ENCODE data around the gene KAT2A.
"Not testable (repeated sequence)": the region's sequence is repeated elsewhere in the genome, so short reads cannot be mapped to it uniquely, and the experiment has no call there.

KAT2A gene

DNA sequence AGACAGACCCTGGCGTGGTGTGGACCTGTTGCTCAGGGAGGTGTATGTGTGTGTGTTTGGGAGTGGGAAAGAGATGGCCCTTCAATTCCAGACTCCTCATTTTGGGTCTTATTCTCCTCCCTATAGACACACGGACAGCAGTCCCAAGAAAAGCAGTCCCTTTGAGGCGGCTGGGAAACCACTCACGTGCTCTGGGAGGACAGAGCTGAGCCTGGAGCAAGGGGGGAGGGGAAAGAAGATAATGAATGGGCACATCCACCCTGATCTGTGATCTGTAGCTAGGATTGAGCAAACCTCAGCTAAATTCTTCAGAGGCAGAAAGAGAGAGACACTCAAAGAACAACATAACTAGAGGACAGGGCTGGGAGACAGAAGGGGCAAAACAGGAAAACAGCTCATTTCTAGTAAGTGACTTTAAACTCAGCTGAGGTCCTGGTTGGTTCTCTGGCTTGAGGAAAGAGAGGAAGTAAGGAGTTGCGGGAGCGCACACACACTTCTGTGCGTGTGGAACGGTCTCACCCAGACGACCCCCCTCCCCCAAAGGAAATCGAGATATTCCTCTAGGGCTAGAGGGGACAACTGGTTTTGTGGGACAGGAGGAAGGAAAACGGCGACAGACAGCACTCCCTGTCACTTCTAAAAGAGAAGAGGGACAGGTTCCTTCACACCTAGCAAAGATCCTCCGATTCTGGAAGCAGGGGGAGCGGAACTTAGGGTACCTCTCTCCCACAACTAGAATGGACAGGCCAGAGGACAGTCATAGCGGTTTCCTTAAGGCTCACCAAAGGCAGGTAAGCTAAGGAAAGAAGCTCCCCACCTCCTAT is 33.0 kb upstream of the KAT2A start:
- no peak overlapping the region for H2BK120ac ChIP-seq (ENCODE audit: low read depth, low read length)
- H3K4me1 ChIP-seq (ENCODE audit: control insufficient read depth, low read depth, low read length) = peaks cover 2% of the 10 kb centered on the region
- peak overlapping the region; percentile 48 for H3K4ac ChIP-seq (ENCODE audit: low read depth, low read length)
- H3K18ac ChIP-seq (ENCODE audit: low read length) = peak overlapping the region; percentile 64
- no peak overlapping the region for H2BK15ac ChIP-seq (replicated peaks; ENCODE audit: low read depth)
- H2BK5ac ChIP-seq (ENCODE audit: low read length) = no peak overlapping the region
- no peak overlapping the region for H4K5ac ChIP-seq (ENCODE audit: low read length)
- DNase-seq = peak; percentile 51
- H3K79me1 ChIP-seq (ENCODE audit: low read length) = peaks cover 20% of the 10 kb centered on the region
- H3K9ac ChIP-seq (ENCODE audit: low read length) = peak overlapping the region; percentile 91
- no peak overlapping the region for H2AK5ac ChIP-seq (ENCODE audit: low read length)
- H4K8ac ChIP-seq (ENCODE audit: low read depth, low read length) = no peak overlapping the region
- H3K79me2 ChIP-seq (ENCODE audit: control insufficient read depth, insufficient read depth, low read length) = peaks cover 27% of the 10 kb centered on the region
- peak overlapping the region; percentile 91 for H3K4me3 ChIP-seq (ENCODE audit: low read length)
- no peaks in the 10 kb centered on the region for H3K27me3 ChIP-seq (ENCODE audit: insufficient read depth, low read length, poor library complexity)
- H3K36me3 ChIP-seq (ENCODE audit: control insufficient read depth, insufficient read depth, low read length) = no peaks in the 10 kb centered on the region
- peak overlapping the region; percentile 25 for H3K23ac ChIP-seq (ENCODE audit: low read length)
- no CpG with 5 or more reads among the region's 15 CpGs for WGBS (ENCODE audit: extremely low coverage, insufficient coverage, low lambda C conversion rate)
- H3K56ac ChIP-seq (ENCODE audit: low read length) = peak overlapping the region; percentile 91
- no peak overlapping the region for H3K27ac ChIP-seq (ENCODE audit: low read depth, low read length)
- peak overlapping the region; percentile 82 for H3K4me2 ChIP-seq (ENCODE audit: low read length)

DNA sequence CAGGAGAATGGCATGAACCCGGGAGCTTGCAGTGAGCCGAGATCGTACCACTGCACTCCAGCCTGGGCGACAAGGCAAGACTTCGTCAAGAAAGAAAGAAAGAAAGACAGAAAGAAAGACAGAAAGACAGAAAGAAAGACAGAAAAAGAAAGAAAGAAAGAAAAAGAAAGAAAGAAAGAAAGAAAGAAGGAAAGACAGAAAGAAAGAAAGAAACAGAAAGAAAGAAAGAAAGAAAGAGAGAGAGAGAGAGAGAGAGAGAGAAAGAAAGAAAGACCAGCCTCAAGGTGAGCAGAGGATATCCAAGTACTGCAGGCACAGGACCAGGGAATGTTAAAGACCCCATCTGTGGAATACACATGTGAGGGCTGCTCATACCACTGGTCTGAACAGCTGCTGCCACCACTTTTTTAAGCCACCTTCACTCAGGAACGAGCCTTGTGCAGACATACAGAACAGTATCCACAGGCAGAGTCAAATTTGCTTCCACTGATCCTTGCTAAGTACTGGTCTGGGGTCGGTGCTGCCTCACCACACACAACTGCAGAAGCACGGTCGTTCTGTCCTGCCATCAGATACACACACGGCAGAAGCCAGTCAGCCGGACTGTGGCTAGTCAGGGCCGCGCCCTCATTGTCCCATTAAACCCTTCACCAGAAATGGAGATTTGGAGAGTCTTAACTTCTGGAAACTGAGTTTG is 25.9 kb upstream of the KAT2A start:
- Histone ChIP-seq H4K5ac (ENCODE audit: low read length) (no peak overlapping the region), H3K9ac (ENCODE audit: low read length) (no peak overlapping the region), H2AK5ac (ENCODE audit: low read length) (no peak overlapping the region), H2BK5ac (ENCODE audit: low read length) (no peak overlapping the region), H3K4ac (ENCODE audit: low read depth, low read length) (no peak overlapping the region), H3K27me3 (ENCODE audit: insufficient read depth, low read length, poor library complexity) (no peaks in the 10 kb centered on the region), H3K23ac (ENCODE audit: low read length) (no peak overlapping the region), H3K79me2 (ENCODE audit: control insufficient read depth, insufficient read depth, low read length) (peaks cover 22% of the 10 kb centered on the region), H3K79me1 (ENCODE audit: low read length) (peaks cover 12% of the 10 kb centered on the region), H3K4me1 (ENCODE audit: control insufficient read depth, low read depth, low read length) (no peaks in the 10 kb centered on the region), H3K36me3 (ENCODE audit: control insufficient read depth, insufficient read depth, low read length) (peaks cover 5% of the 10 kb centered on the region), H3K4me3 (ENCODE audit: low read length) (no peak overlapping the region), H2BK15ac (replicated peaks; ENCODE audit: low read depth) (no peak overlapping the region), H3K56ac (ENCODE audit: low read length) (no peak overlapping the region), H3K18ac (ENCODE audit: low read length) (no peak overlapping the region), H3K27ac (ENCODE audit: low read depth, low read length) (no peak overlapping the region), H2BK120ac (ENCODE audit: low read depth, low read length) (no peak overlapping the region), H3K4me2 (ENCODE audit: low read length) (no peak overlapping the region), H4K8ac (ENCODE audit: low read depth, low read length) (no peak overlapping the region)
- DNase-seq = no peak
- no CpG with 5 or more reads among the region's 13 CpGs for whole genome bisulfite sequencing (ENCODE audit: extremely low coverage, insufficient coverage, low lambda C conversion rate)

DNA sequence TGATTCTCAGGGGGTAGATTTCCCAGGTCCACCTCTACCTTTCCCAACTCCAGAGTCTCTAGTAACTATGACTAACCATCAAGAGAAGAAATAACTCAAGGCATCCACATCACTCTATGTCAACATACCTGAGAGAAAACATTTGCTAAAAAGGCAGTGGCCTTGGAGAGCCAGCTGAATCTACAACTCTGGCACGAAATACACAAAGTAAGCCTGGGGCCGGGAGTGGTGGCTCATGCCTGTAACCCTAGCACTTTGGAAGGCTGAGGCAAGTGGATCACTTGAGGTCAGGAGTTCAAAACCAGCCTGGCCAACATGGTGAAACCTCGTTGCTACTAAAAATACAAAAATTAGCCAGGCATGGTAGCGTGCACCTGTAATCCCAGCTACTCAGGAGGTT is 22.0 kb upstream of the KAT2A start:
- not testable (repeated sequence) for H3K18ac ChIP-seq (ENCODE audit: low read length); H3K4me2 ChIP-seq (ENCODE audit: low read length); DNase-seq; H3K4ac ChIP-seq (ENCODE audit: low read depth, low read length); H3K56ac ChIP-seq (ENCODE audit: low read length); H4K5ac ChIP-seq (ENCODE audit: low read length); H3K23ac ChIP-seq (ENCODE audit: low read length); H3K9ac ChIP-seq (ENCODE audit: low read length); H2BK120ac ChIP-seq (ENCODE audit: low read depth, low read length); H2BK5ac ChIP-seq (ENCODE audit: low read length); H2AK5ac ChIP-seq (ENCODE audit: low read length); H4K8ac ChIP-seq (ENCODE audit: low read depth, low read length); H2BK15ac ChIP-seq (replicated peaks; ENCODE audit: low read depth); H3K4me1 ChIP-seq (ENCODE audit: control insufficient read depth, low read depth, low read length); H3K27me3 ChIP-seq (ENCODE audit: insufficient read depth, low read length, poor library complexity); H3K4me3 ChIP-seq (ENCODE audit: low read length); H3K27ac ChIP-seq (ENCODE audit: low read depth, low read length); H3K36me3 ChIP-seq (ENCODE audit: control insufficient read depth, insufficient read depth, low read length)
- no CpG with 5 or more reads among the region's 4 CpGs for WGBS (ENCODE audit: extremely low coverage, insufficient coverage, low lambda C conversion rate)
- H3K79me1 ChIP-seq (ENCODE audit: low read length) = peaks cover 27% of the 10 kb centered on the region
- peaks cover 31% of the 10 kb centered on the region for H3K79me2 ChIP-seq (ENCODE audit: control insufficient read depth, insufficient read depth, low read length)

DNA sequence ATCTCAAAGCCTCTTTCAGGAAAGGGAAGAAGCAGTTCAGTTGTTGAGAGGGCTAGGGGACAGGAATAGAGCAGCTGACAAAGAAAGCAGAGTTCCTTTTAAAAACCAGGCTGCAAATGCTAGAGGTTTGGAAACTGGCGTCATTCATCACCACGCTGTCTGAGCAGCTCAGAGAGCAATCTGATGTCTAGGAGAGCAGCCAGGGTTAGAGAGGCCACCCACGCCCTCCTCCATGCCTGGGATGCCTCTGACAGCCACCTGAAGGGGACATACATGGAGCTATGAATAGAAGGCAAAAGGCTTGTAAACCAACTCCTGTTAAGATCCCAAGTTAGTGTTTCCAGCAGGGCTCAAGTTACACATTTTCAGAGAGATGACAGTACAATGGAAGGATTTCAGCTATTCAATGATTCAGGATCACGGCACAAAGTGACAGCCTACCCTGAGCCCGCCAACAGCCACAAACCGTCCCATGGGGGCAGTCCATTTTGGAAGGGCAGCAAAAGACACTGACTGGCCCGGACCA is 21.3 kb upstream of the KAT2A start:
- Histone ChIP-seq H2BK15ac (replicated peaks; ENCODE audit: low read depth) (no peak overlapping the region), H3K4me1 (ENCODE audit: control insufficient read depth, low read depth, low read length) (no peaks in the 10 kb centered on the region), H3K36me3 (ENCODE audit: control insufficient read depth, insufficient read depth, low read length) (peaks cover 5% of the 10 kb centered on the region), H3K18ac (ENCODE audit: low read length) (no peak overlapping the region), H4K8ac (ENCODE audit: low read depth, low read length) (no peak overlapping the region), H3K27ac (ENCODE audit: low read depth, low read length) (no peak overlapping the region), H3K56ac (ENCODE audit: low read length) (no peak overlapping the region), H3K4ac (ENCODE audit: low read depth, low read length) (no peak overlapping the region), H3K4me3 (ENCODE audit: low read length) (no peak overlapping the region), H3K79me2 (ENCODE audit: control insufficient read depth, insufficient read depth, low read length) (peaks cover 32% of the 10 kb centered on the region), H4K5ac (ENCODE audit: low read length) (no peak overlapping the region), H3K9ac (ENCODE audit: low read length) (no peak overlapping the region), H2BK5ac (ENCODE audit: low read length) (no peak overlapping the region), H3K4me2 (ENCODE audit: low read length) (no peak overlapping the region), H2AK5ac (ENCODE audit: low read length) (no peak overlapping the region), H3K23ac (ENCODE audit: low read length) (no peak overlapping the region), H3K79me1 (ENCODE audit: low read length) (peaks cover 27% of the 10 kb centered on the region), H2BK120ac (ENCODE audit: low read depth, low read length) (no peak overlapping the region), H3K27me3 (ENCODE audit: insufficient read depth, low read length, poor library complexity) (no peaks in the 10 kb centered on the region)
- no peak for DNase-seq
- WGBS (ENCODE audit: extremely low coverage, insufficient coverage, low lambda C conversion rate) = no CpG with 5 or more reads among the region's 7 CpGs

DNA sequence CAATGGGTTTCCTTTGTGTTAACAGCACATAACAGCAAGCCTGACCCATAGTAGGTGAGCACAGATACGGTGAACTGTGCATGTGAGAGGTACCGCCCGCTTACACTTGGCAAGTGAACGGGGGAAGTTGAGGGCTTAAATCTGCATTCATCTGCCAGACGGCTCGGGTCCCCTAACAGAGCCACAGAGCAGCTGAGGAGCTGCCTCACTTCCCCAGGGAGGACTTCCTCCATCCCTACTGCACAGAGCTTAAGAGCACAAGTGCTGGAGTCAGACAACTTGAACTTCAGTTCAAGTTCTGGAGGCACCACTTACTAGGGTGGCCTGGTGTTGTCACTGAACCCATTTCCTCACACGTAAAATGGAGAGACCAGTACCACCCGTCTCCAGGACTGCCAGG is 20.2 kb upstream of the KAT2A start:
- Histone ChIP-seq H3K27ac (ENCODE audit: low read depth, low read length) (no peak overlapping the region), H4K5ac (ENCODE audit: low read length) (no peak overlapping the region), H3K27me3 (ENCODE audit: insufficient read depth, low read length, poor library complexity) (no peaks in the 10 kb centered on the region), H3K56ac (ENCODE audit: low read length) (no peak overlapping the region), H3K4me2 (ENCODE audit: low read length) (no peak overlapping the region), H2BK15ac (replicated peaks; ENCODE audit: low read depth) (no peak overlapping the region), H2AK5ac (ENCODE audit: low read length) (no peak overlapping the region), H3K79me1 (ENCODE audit: low read length) (peaks cover 27% of the 10 kb centered on the region), H3K79me2 (ENCODE audit: control insufficient read depth, insufficient read depth, low read length) (peaks cover 32% of the 10 kb centered on the region), H3K23ac (ENCODE audit: low read length) (no peak overlapping the region), H3K4me3 (ENCODE audit: low read length) (no peak overlapping the region), H3K4me1 (ENCODE audit: control insufficient read depth, low read depth, low read length) (no peaks in the 10 kb centered on the region), H3K4ac (ENCODE audit: low read depth, low read length) (no peak overlapping the region), H2BK5ac (ENCODE audit: low read length) (no peak overlapping the region), H4K8ac (ENCODE audit: low read depth, low read length) (no peak overlapping the region), H3K36me3 (ENCODE audit: control insufficient read depth, insufficient read depth, low read length) (peaks cover 5% of the 10 kb centered on the region), H3K9ac (ENCODE audit: low read length) (no peak overlapping the region), H2BK120ac (ENCODE audit: low read depth, low read length) (no peak overlapping the region), H3K18ac (ENCODE audit: low read length) (no peak overlapping the region)
- WGBS (ENCODE audit: extremely low coverage, insufficient coverage, low lambda C conversion rate) = no CpG with 5 or more reads among the region's 8 CpGs
- no peak for DNase-seq
